Keratinocyte (primary cell): Measurements from ENCODE around the gene ARHGEF18. TPM values are rescaled to one million over a fixed set of nuclear protein-coding genes. Genes with fewer than 3 reads are reported as not detected.

Source experiments
- DNase-seq: peaks from one replicate; pipeline ENCODE4 v3.0.0-alpha.2; 2011; ENCODE audit warnings: low read depth, missing footprints, low spot score
- FAIRE-seq: peaks from 2 replicates; lab custom pipeline; 2011; peaks lifted over from hg19 to GRCh38; lab: Jason Lieb, UNC
- H2AFZ ChIP-seq: 2 replicates; pipeline ENCODE4 v1.6.0; 2012; ENCODE audit warnings: low read length, control low read depth, inconsistent platforms; ENCODE audit not compliant: control insufficient read depth
- H3K27ac ChIP-seq: 2 replicates; pipeline ENCODE4 v1.5.1; 2011; ENCODE audit warnings: low read length; ENCODE audit not compliant: control insufficient read depth, insufficient read depth
- H3K27me3 ChIP-seq: 3 replicates; pipeline ENCODE4 v1.6.0; 2011; ENCODE audit warnings: low read length; ENCODE audit not compliant: control insufficient read depth, insufficient read depth; ENCODE audit errors: extremely low read depth
- H3K36me3 ChIP-seq, 2 experiments: 2 replicates in 1 of 2; 3 replicates in 1 of 2; pipeline ENCODE4 v1.5.1; 2011; ENCODE audit warnings: low read length in 2 of 2, mild to moderate bottlenecking in 1 of 2; ENCODE audit not compliant: control insufficient read depth in 2 of 2, insufficient read depth in 2 of 2; ENCODE audit errors: extremely low read depth in 1 of 2
- H3K4me1 ChIP-seq: 3 replicates; pipeline ENCODE4 v1.5.1; 2011; ENCODE audit warnings: low read length; ENCODE audit not compliant: control insufficient read depth, insufficient read depth; ENCODE audit errors: extremely low read depth
- H3K4me2 ChIP-seq: 3 replicates; pipeline ENCODE4 v1.6.0; 2011; ENCODE audit warnings: low read depth, low read length; ENCODE audit not compliant: control insufficient read depth, insufficient read depth; ENCODE audit errors: extremely low read depth
- H3K4me3 ChIP-seq, 3 experiments: fragments of 200-600 bp in 1 of 3; sonication (generic) in 1 of 3; 2 replicates in 2 of 3; 3 replicates in 1 of 3; pipeline ENCODE4 v1.5.1; 2011 to 2016; ENCODE audit warnings: low read length in 3 of 3, mild to moderate bottlenecking in 3 of 3, control low read depth in 2 of 3, inconsistent platforms in 1 of 3, low read depth in 1 of 3, mixed read lengths in 1 of 3, mixed run types in 1 of 3, moderate library complexity in 1 of 3; ENCODE audit not compliant: control insufficient read depth in 2 of 3, insufficient read depth in 2 of 3; ENCODE audit errors: extremely low read depth in 1 of 3
- H3K79me2 ChIP-seq: 2 replicates; pipeline ENCODE4 v1.6.0; 2012; ENCODE audit warnings: low read length; ENCODE audit not compliant: control insufficient read depth, insufficient read depth
- H3K9ac ChIP-seq: 3 replicates; pipeline ENCODE4 v1.6.0; 2011; ENCODE audit warnings: low read length; ENCODE audit not compliant: control insufficient read depth, insufficient read depth; ENCODE audit errors: extremely low read depth
- H3K9me1 ChIP-seq: 3 replicates; pipeline ENCODE4 v1.6.0; 2011; ENCODE audit warnings: low read length; ENCODE audit not compliant: control insufficient read depth, insufficient read depth; ENCODE audit errors: extremely low read depth
- H3K9me3 ChIP-seq: 2 replicates; pipeline ENCODE4 v1.5.1; 2012; ENCODE audit warnings: low read depth, low read length; ENCODE audit not compliant: control insufficient read depth
- H4K20me1 ChIP-seq: 3 replicates; pipeline ENCODE4 v1.6.0; 2011; ENCODE audit warnings: low read length; ENCODE audit not compliant: control insufficient read depth, insufficient read depth; ENCODE audit errors: extremely low read depth
- EZH2 ChIP-seq: IDR thresholded peaks from one replicate; pipeline ENCODE4 v1.6.1; 2012; ENCODE audit warnings: inconsistent platforms, mild to moderate bottlenecking, low read length, moderate library complexity
- dilution Hi-C: fragments of 300-500 bp; cut with MboI; formaldehyde crosslinking; loops from one replicate; pipeline ENCODE4 v1.7.0; 2020; ENCODE audit warnings: low sequenced_read_pairs; ENCODE audit not compliant: extremely low pct_ligation_motif_present
- polyA plus RNA-seq, 5 experiments: library from polyadenylated mRNA; depleted of rRNA in 3 of 5; stranded (reverse) in 3 of 5; stranded (forward) in 1 of 5; unstranded in 1 of 5; fragments of >200 nt; gene quantifications; 1 replicate in 1 of 5; 2 replicates in 3 of 5; 3 replicates in 1 of 5; pipeline versions ENCODE4 v1.2.1 to v1.2.3, GENCODE V29; 2011 to 2012; ENCODE audit warnings: missing spikeins in 2 of 5, low read depth in 1 of 5, low replicate concordance in 1 of 5
- TF ChIP-seq, protein P1 (sequence below), 3 experiments: IDR thresholded peaks in 1 of 3; conservative IDR thresholded peaks in 1 of 3; optimal IDR thresholded peaks in 1 of 3; 2 replicates in 2 of 3; 3 replicates in 1 of 3; pipeline versions ENCODE3 to v1.5.1; 2011; ENCODE audit warnings: low read length in 3 of 3, mild to moderate bottlenecking in 3 of 3, moderate library complexity in 2 of 3, control low read depth in 1 of 3, inconsistent platforms in 1 of 3; ENCODE audit not compliant: insufficient read depth in 2 of 3; ENCODE audit errors: extremely low read depth in 1 of 3

The ARHGEF18 gene
- polyA plus RNA-seq, 1 donor (not counting 4 experiments of a cell fraction or from before 2014, with no cell fraction given): 7.9 TPM

DNA sequence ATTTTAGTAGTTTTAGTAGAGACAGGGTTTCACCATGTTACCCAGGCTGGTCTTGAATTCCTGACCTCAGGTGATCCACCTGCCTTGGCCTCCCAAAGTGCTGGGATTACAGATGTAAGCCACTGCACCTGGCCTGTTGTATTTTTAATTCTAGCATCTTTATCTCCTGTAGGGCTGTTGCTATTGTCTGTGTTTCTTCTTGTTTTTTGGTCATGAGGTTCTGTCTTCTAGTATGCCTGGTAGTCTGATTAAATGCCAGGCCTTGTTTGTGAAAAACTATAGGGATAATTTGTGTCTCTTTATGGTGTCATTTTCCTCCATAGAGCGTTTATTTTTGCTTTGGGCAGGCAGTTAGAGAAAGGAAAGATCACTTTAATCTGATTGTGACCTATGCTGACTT, 3.1 kb downstream of the ARHGEF18 start:
- H3K27me3 ChIP-seq: no peaks in the 10 kb centered on the region
- no peaks in the 10 kb centered on the region for H3K9me3 ChIP-seq
- no peak overlapping the region for H3K9ac ChIP-seq
- H3K27ac ChIP-seq: no peak overlapping the region
- FAIRE-seq (no peak), DNase-seq (no peak)
- dilution Hi-C loops: no loop called here
- H3K79me2 ChIP-seq: no peaks in the 10 kb centered on the region
- no peak for TF ChIP-seq EZH2
- TF ChIP-seq, protein P1, sequence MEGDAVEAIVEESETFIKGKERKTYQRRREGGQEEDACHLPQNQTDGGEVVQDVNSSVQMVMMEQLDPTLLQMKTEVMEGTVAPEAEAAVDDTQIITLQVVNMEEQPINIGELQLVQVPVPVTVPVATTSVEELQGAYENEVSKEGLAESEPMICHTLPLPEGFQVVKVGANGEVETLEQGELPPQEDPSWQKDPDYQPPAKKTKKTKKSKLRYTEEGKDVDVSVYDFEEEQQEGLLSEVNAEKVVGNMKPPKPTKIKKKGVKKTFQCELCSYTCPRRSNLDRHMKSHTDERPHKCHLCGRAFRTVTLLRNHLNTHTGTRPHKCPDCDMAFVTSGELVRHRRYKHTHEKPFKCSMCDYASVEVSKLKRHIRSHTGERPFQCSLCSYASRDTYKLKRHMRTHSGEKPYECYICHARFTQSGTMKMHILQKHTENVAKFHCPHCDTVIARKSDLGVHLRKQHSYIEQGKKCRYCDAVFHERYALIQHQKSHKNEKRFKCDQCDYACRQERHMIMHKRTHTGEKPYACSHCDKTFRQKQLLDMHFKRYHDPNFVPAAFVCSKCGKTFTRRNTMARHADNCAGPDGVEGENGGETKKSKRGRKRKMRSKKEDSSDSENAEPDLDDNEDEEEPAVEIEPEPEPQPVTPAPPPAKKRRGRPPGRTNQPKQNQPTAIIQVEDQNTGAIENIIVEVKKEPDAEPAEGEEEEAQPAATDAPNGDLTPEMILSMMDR (optimal IDR thresholded peaks at IDR 0.05 in 1 of 3, IDR thresholded peaks at IDR 0.05 in 1 of 3, conservative IDR thresholded peaks at IDR 0.05 in 1 of 3; ENCODE audit: extremely low read depth in 1 of 3, insufficient read depth in 2 of 3, low read length in 3 of 3): no peak
- no peaks in the 10 kb centered on the region for H3K4me1 ChIP-seq
- no peak overlapping the region for H3K4me3 ChIP-seq
- no peaks in the 10 kb centered on the region for H3K36me3 ChIP-seq
- no peaks in the 10 kb centered on the region for H3K9me1 ChIP-seq
- no peak overlapping the region for H2AFZ ChIP-seq
- H4K20me1 ChIP-seq: no peaks in the 10 kb centered on the region
- H3K4me2 ChIP-seq: no peak overlapping the region

DNA sequence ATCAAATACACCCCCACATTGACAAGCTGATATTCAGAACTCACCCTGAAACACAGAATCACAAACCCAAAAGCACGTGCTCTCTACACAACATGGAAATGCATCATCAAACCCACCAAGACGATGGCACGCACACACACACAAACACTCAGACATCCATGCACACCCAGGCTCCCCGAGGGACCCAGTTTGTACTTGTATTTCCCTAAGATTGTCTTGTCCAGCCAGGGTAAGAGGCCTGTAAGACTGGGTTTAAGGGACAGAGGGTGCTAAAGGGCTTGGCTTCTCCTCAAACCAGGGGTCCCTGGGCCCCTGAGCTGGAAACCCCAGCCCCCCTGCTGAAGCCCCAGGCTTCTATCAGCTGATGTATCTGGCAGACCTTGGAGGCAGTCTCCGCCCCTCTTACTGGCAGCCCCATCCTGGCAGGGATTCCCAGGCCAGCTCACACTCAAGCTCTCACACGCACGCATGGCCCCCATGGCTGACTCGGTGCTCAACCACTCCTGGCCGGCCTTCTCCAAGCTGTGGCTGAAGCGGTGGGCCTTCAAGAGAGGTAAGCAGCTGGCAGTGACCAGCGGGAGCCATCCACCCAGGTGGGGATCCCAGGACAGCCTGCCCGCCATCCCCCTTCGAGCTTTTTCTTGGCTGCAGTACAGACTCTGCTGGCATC, 6.5 kb downstream of the ARHGEF18 start:
- H3K9ac ChIP-seq: no peak overlapping the region
- no peak for TF ChIP-seq EZH2
- TF ChIP-seq, protein P1 (optimal IDR thresholded peaks at IDR 0.05 in 1 of 3, IDR thresholded peaks at IDR 0.05 in 1 of 3, conservative IDR thresholded peaks at IDR 0.05 in 1 of 3; ENCODE audit: extremely low read depth in 1 of 3, insufficient read depth in 2 of 3, low read length in 3 of 3): no peak
- H3K79me2 ChIP-seq: no peaks in the 10 kb centered on the region
- H3K4me3 ChIP-seq: no peak overlapping the region
- FAIRE-seq (no peak), DNase-seq (no peak)
- no peak overlapping the region for H3K27ac ChIP-seq
- H3K4me2 ChIP-seq: no peak overlapping the region
- no peaks in the 10 kb centered on the region for H3K9me1 ChIP-seq
- H3K9me3 ChIP-seq: no peaks in the 10 kb centered on the region
- H4K20me1 ChIP-seq: no peaks in the 10 kb centered on the region
- H2AFZ ChIP-seq: no peak overlapping the region
- H3K27me3 ChIP-seq: no peaks in the 10 kb centered on the region
- H3K36me3 ChIP-seq: no peaks in the 10 kb centered on the region
- dilution Hi-C loops: no loop called here
- H3K4me1 ChIP-seq: no peaks in the 10 kb centered on the region
